Raji (cell line): Measurements from ENCODE around the gene B3GNT3.

ENCODE experiments used
- POLR2A ChIP-seq: IDR thresholded peaks from 2 replicates; pipeline ENCODE4 v1.6.1; 2011; ENCODE audit warnings: low read depth, low read length, control low read depth; ENCODE audit not compliant: insufficient read depth

B3GNT3 gene

DNA sequence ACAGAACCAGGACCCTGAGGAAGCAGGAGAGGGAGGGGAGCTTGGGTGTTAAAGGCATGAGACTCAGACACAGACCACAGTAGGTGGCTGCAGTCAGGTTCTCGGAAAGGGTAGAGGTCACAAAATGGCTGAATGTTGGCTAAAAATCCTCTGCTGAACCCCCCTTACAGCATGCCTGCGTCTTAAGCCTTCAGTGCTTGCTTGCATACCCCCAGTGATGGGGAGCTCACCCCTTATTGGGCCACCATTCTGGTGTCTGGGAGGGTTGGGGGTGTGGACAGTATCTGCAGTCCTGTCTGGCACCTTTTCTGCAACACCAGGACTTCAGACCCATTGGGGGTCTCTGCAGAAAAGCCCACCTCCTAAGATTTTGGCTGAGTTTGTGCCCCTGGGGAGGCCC lies 14.2 kb upstream of the B3GNT3 start:
- no peak for TF ChIP-seq POLR2A

DNA sequence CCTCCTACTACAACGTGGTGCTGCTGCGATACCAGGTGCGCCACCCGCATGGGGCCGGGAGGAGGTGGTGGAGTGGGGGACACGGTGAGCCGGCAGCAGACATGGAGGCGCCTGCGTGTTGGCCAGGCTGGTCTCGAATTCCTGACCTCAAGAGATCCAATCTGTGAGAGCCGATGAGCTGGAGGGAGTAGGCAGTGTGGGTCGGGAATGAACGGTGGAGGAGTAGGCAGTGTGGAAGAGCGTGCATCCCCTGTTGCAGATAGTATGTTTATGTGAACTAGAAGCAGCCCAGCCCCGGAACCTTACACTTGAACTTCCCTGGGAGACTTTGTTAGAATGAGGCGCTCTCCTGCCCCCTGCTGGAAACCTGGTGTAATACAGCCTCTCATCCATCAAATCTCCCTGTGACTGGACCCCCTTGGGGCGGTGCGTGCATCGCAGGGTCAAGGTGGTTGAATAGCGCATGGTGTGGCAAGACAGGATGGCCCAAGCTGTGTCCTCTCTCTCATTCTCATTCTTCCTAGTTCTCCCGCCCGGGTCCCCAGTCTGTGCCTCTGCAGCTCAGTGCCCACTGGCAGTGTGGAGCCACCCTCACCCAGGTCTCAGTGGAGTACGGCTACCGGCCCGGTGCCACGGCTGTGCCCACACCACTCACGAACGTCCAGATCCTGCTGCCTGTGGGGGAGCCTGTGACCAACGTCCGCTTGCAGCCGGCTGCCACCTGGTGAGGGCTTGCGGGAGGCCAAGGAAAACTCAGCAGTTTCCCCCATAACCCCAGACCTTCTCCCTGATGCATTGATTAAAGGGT lies 10.5 kb upstream of the B3GNT3 start:
- TF ChIP-seq POLR2A, result no peak

DNA sequence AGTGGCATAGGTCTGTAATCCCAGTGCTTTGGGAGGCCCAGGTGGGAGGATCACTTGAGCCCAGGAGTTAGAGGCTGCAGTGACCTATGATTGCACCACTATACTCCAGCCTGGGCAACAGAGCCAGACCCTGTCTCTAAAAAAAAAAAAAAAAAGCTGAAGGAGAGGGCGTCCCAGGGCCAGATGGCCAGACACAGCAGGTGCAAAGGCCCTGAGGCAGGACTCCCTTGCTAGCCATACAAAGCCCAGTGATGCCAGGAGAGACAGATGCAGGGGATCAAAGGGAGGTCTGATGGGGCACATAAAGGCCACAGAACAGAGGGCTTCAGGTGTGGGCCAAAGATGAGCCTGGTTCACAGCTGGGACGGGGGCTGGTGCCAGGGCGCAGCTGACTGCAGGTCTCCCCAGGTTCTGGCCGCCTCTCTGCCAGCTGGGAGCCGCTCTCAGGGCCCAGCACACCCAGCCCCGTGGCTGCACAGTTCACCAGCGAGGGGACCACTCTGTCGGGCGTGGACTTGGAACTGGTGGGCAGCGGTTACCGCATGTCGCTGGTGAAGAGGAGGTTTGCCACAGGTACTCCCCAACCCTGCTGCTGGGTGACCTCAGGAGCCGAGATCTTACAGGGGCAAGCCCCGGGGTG lies 7.5 kb upstream of the B3GNT3 start:
- TF ChIP-seq POLR2A, result no peak

- no peak for TF ChIP-seq POLR2A
These were observed 6.3 kb upstream of the B3GNT3 start for GRCh38 chr19:17788632-17789031.

- no peak for TF ChIP-seq POLR2A
These were observed 4.7 kb upstream of the B3GNT3 start for GRCh38 chr19:17790059-17790780.

GRCh38 chr19:17794412-17794730 lies 567 bp upstream of the B3GNT3 start:
- TF ChIP-seq POLR2A, result no peak

GRCh38 chr19:17795495-17795856 lies 538 bp downstream of the B3GNT3 start:
- no peak for TF ChIP-seq POLR2A

DNA sequence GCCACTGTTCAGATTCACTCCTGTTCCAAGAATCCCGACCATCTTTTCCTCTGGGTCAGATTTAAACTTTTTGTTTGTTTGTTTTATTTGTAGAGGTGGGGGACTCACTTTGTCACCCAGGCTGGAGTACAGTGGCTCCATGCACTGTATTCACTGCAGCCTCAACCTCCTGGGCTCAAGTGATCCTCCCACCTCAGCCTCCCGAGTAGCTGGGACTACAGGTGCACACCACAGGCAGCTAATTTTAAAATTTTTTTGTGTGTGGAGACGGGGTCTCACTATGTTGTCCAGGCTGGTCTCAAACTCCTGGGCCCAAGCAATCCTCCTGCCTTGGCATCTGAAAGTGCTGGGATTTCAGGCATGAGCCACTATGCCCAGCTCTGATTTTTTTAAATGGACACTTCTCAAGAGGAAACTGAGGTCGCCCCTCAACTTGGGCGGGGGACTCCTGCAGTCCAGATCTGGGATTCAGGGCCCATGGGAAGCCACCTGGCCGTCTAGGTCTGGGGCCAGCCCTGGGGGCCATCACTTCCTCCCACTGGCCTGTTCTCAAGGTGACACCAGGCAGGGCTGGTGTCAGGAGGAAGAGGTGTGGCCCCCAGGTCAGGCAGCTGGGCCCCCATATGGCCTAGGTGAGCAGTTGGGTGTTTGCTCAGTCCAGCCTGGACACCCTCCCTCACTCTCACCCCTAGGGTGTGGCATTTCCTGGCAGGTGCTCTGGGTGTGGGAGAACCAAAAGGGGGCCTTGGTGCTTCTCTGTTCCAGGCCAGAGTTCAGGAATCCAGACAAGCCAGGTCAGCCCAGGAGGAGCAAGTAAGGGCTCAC lies 1.3 kb downstream of the B3GNT3 start:
- no peak for TF ChIP-seq POLR2A

DNA sequence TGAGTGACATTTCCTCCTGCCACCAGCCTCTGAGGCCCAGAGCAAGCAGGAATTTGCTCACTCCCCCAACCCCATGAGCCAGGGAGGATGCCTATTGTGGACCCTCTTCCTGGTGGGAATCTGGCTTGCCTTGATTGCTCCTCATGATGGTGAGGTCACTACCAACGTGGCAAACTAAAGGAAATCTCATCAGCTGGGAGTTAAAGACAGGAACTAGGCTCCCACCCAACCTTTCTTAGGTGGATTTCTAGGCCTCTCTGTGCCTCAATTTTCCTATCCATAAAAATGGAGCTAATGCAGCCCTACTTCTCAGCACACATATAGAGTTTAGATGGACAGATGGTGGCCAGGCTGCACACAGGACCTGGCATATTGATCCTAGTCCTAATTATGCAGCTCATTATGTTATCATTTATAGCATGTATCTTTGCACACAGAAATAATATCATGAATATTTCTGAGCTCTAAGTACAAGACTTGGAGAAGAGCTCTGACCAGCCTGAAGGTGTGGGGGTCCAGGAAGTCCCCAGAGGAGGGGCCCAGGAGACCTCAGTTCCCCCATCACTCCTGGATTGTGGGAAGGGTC lies 2.0 kb downstream of the B3GNT3 start:
- TF ChIP-seq POLR2A, result no peak

DNA sequence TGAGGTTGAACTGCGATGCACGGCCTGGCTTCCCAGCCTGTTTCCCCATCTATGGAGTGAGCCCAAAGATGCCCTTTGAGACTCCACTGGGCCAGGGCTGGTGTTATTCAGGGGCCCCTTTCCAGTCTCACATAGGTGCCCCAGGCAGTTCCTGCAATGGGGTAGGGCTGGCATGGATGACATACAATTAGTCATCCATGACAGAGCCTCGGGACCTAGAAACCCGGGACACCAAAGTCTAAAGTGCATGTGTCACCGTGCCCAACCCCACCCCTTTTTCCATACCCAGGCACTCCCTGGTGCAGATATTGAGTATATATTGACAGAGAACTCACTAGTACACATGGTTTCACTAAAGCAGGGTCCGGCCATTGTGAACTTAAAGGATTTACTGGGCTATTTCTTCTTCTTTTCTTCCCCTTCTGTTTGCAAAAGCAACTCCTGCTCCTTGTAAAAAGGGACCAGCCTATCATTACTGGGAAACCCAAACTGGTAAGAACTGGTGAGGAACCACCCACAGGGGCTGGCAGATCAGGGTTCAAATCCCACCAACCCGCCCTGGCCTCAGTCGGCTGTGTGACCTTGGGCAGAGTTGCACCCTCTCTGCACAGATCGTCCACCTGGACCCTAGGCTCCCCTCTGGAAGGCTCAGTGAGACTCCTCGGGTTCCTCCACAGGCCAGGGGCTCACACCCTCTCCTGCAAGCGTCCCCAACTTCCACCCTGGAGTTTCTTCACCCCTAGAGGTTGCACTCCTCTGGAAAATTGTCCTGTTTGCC lies 2.7 kb downstream of the B3GNT3 start:
- no peak for TF ChIP-seq POLR2A

GRCh38 chr19:17802137-17802858 lies 7.4 kb downstream of the B3GNT3 start:
- TF ChIP-seq POLR2A, result no peak

GRCh38 chr19:17803264-17803896 lies 8.4 kb downstream of the B3GNT3 start:
- no peak for TF ChIP-seq POLR2A

- TF ChIP-seq POLR2A, result no peak
These were observed 10.5 kb downstream of the B3GNT3 start for GRCh38 chr19:17805427-17805826.

- TF ChIP-seq POLR2A, result no peak
These were observed 12.0 kb downstream of the B3GNT3 start for GRCh38 chr19:17806945-17807344.
